Keratinocyte (primary cell): Measurements from ENCODE around the gene GLUL. TPM values are rescaled to one million over a fixed set of nuclear protein-coding genes. Genes with fewer than 3 reads are reported as not detected.

Experiments used
- DNase-seq: peaks from one replicate; pipeline ENCODE4 v3.0.0-alpha.2; 2011; ENCODE audit warnings: low read depth, missing footprints, low spot score
- FAIRE-seq: peaks from 2 replicates; lab custom pipeline; 2011; peaks lifted over from hg19 to GRCh38; lab: Jason Lieb, UNC
- H2AFZ ChIP-seq: 2 replicates; pipeline ENCODE4 v1.6.0; 2012; ENCODE audit warnings: low read length, control low read depth, inconsistent platforms; ENCODE audit not compliant: control insufficient read depth
- H3K27ac ChIP-seq: 2 replicates; pipeline ENCODE4 v1.5.1; 2011; ENCODE audit warnings: low read length; ENCODE audit not compliant: control insufficient read depth, insufficient read depth
- H3K27me3 ChIP-seq: 3 replicates; pipeline ENCODE4 v1.6.0; 2011; ENCODE audit warnings: low read length; ENCODE audit not compliant: control insufficient read depth, insufficient read depth; ENCODE audit errors: extremely low read depth
- H3K36me3 ChIP-seq, 2 experiments: 2 replicates in 1 of 2; 3 replicates in 1 of 2; pipeline ENCODE4 v1.5.1; 2011; ENCODE audit warnings: low read length in 2 of 2, mild to moderate bottlenecking in 1 of 2; ENCODE audit not compliant: control insufficient read depth in 2 of 2, insufficient read depth in 2 of 2; ENCODE audit errors: extremely low read depth in 1 of 2
- H3K4me1 ChIP-seq: 3 replicates; pipeline ENCODE4 v1.5.1; 2011; ENCODE audit warnings: low read length; ENCODE audit not compliant: control insufficient read depth, insufficient read depth; ENCODE audit errors: extremely low read depth
- H3K4me2 ChIP-seq: 3 replicates; pipeline ENCODE4 v1.6.0; 2011; ENCODE audit warnings: low read depth, low read length; ENCODE audit not compliant: control insufficient read depth, insufficient read depth; ENCODE audit errors: extremely low read depth
- H3K4me3 ChIP-seq, 3 experiments: fragments of 200-600 bp in 1 of 3; sonication (generic) in 1 of 3; 2 replicates in 2 of 3; 3 replicates in 1 of 3; pipeline ENCODE4 v1.5.1; 2011 to 2016; ENCODE audit warnings: low read length in 3 of 3, mild to moderate bottlenecking in 3 of 3, control low read depth in 2 of 3, inconsistent platforms in 1 of 3, low read depth in 1 of 3, mixed read lengths in 1 of 3, mixed run types in 1 of 3, moderate library complexity in 1 of 3; ENCODE audit not compliant: control insufficient read depth in 2 of 3, insufficient read depth in 2 of 3; ENCODE audit errors: extremely low read depth in 1 of 3
- H3K79me2 ChIP-seq: 2 replicates; pipeline ENCODE4 v1.6.0; 2012; ENCODE audit warnings: low read length; ENCODE audit not compliant: control insufficient read depth, insufficient read depth
- H3K9ac ChIP-seq: 3 replicates; pipeline ENCODE4 v1.6.0; 2011; ENCODE audit warnings: low read length; ENCODE audit not compliant: control insufficient read depth, insufficient read depth; ENCODE audit errors: extremely low read depth
- H3K9me1 ChIP-seq: 3 replicates; pipeline ENCODE4 v1.6.0; 2011; ENCODE audit warnings: low read length; ENCODE audit not compliant: control insufficient read depth, insufficient read depth; ENCODE audit errors: extremely low read depth
- H3K9me3 ChIP-seq: 2 replicates; pipeline ENCODE4 v1.5.1; 2012; ENCODE audit warnings: low read depth, low read length; ENCODE audit not compliant: control insufficient read depth
- H4K20me1 ChIP-seq: 3 replicates; pipeline ENCODE4 v1.6.0; 2011; ENCODE audit warnings: low read length; ENCODE audit not compliant: control insufficient read depth, insufficient read depth; ENCODE audit errors: extremely low read depth
- EZH2 ChIP-seq: IDR thresholded peaks from one replicate; pipeline ENCODE4 v1.6.1; 2012; ENCODE audit warnings: inconsistent platforms, mild to moderate bottlenecking, low read length, moderate library complexity
- dilution Hi-C: fragments of 300-500 bp; cut with MboI; formaldehyde crosslinking; loops from one replicate; pipeline ENCODE4 v1.7.0; 2020; ENCODE audit warnings: low sequenced_read_pairs; ENCODE audit not compliant: extremely low pct_ligation_motif_present
- polyA plus RNA-seq, 5 experiments: library from polyadenylated mRNA; depleted of rRNA in 3 of 5; stranded (reverse) in 3 of 5; stranded (forward) in 1 of 5; unstranded in 1 of 5; fragments of >200 nt; gene quantifications; 1 replicate in 1 of 5; 2 replicates in 3 of 5; 3 replicates in 1 of 5; pipeline versions ENCODE4 v1.2.1 to v1.2.3, GENCODE V29; 2011 to 2012; ENCODE audit warnings: missing spikeins in 2 of 5, low read depth in 1 of 5, low replicate concordance in 1 of 5
- TF ChIP-seq, protein P1 (sequence below), 3 experiments: IDR thresholded peaks in 1 of 3; conservative IDR thresholded peaks in 1 of 3; optimal IDR thresholded peaks in 1 of 3; 2 replicates in 2 of 3; 3 replicates in 1 of 3; pipeline versions ENCODE3 to v1.5.1; 2011; ENCODE audit warnings: low read length in 3 of 3, mild to moderate bottlenecking in 3 of 3, moderate library complexity in 2 of 3, control low read depth in 1 of 3, inconsistent platforms in 1 of 3; ENCODE audit not compliant: insufficient read depth in 2 of 3; ENCODE audit errors: extremely low read depth in 1 of 3

GLUL gene
- polyA plus RNA-seq, 1 donor (not counting 4 experiments of a cell fraction or from before 2014, with no cell fraction given) = 593 TPM

DNA sequence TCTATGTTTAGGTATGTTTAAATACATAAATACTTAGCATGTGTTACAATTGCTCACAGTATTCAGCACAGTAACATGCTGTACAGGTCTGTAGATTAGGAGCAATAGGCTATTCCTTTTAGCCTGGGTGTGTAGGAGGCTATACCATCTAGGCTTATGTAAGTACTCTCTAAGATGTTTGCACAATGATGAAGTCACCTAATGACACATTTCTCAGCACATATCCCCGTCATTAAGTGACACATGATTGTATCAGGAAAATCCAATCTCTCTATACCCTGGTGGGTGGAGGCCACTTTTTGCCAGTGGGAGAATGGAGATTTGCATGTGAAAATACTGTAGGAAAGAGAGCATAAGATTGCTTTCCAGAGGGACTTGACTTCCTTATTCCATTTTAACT, 14.4 kb upstream of the GLUL start:
- H3K9ac ChIP-seq = no peak overlapping the region
- H4K20me1 ChIP-seq = no peaks in the 10 kb centered on the region
- H3K4me1 ChIP-seq = no peaks in the 10 kb centered on the region
- no peak overlapping the region for H2AFZ ChIP-seq
- H3K36me3 ChIP-seq = no peaks in the 10 kb centered on the region
- no peak for DNase-seq
- no peaks in the 10 kb centered on the region for H3K9me1 ChIP-seq
- no peak overlapping the region for H3K4me3 ChIP-seq
- TF ChIP-seq, protein P1, sequence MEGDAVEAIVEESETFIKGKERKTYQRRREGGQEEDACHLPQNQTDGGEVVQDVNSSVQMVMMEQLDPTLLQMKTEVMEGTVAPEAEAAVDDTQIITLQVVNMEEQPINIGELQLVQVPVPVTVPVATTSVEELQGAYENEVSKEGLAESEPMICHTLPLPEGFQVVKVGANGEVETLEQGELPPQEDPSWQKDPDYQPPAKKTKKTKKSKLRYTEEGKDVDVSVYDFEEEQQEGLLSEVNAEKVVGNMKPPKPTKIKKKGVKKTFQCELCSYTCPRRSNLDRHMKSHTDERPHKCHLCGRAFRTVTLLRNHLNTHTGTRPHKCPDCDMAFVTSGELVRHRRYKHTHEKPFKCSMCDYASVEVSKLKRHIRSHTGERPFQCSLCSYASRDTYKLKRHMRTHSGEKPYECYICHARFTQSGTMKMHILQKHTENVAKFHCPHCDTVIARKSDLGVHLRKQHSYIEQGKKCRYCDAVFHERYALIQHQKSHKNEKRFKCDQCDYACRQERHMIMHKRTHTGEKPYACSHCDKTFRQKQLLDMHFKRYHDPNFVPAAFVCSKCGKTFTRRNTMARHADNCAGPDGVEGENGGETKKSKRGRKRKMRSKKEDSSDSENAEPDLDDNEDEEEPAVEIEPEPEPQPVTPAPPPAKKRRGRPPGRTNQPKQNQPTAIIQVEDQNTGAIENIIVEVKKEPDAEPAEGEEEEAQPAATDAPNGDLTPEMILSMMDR (optimal IDR thresholded peaks at IDR 0.05 in 1 of 3, IDR thresholded peaks at IDR 0.05 in 1 of 3, conservative IDR thresholded peaks at IDR 0.05 in 1 of 3; ENCODE audit: extremely low read depth in 1 of 3, insufficient read depth in 2 of 3, low read length in 3 of 3) = no peak
- no peak for TF ChIP-seq EZH2
- no peak overlapping the region for H3K4me2 ChIP-seq
- H3K9me3 ChIP-seq = peaks cover 4% of the 10 kb centered on the region
- FAIRE-seq = no peak
- no peaks in the 10 kb centered on the region for H3K27me3 ChIP-seq
- no peak overlapping the region for H3K27ac ChIP-seq
- dilution Hi-C loops = no loop called here
- H3K79me2 ChIP-seq = no peaks in the 10 kb centered on the region

DNA sequence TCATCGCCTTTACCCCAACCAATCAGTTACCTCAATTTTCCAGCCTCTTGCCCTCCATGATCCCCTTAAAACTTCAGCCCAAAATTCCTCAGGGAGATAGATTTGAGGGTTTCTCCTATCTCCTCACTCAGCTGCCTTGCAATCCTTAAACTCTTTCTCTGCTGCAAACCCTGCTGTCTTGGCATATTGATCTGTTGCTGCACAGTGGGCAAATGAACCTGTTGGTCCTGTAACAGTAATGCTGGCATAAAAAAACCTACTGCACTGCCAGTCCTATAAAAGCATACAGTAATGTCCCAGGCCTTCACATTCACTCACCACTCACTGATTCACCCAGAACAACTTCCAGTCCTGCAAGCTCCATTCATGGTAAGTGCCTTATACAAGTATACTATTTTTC, 14.0 kb upstream of the GLUL start:
- no peaks in the 10 kb centered on the region for H3K36me3 ChIP-seq
- no peak overlapping the region for H3K4me2 ChIP-seq
- H3K9me3 ChIP-seq = peaks cover 4% of the 10 kb centered on the region
- H4K20me1 ChIP-seq = no peaks in the 10 kb centered on the region
- no peaks in the 10 kb centered on the region for H3K4me1 ChIP-seq
- no peak for TF ChIP-seq EZH2
- TF ChIP-seq, protein P1 (optimal IDR thresholded peaks at IDR 0.05 in 1 of 3, IDR thresholded peaks at IDR 0.05 in 1 of 3, conservative IDR thresholded peaks at IDR 0.05 in 1 of 3; ENCODE audit: extremely low read depth in 1 of 3, insufficient read depth in 2 of 3, low read length in 3 of 3) = no peak
- no peaks in the 10 kb centered on the region for H3K79me2 ChIP-seq
- no peaks in the 10 kb centered on the region for H3K27me3 ChIP-seq
- H2AFZ ChIP-seq = no peak overlapping the region
- FAIRE-seq (no peak), DNase-seq (no peak)
- no peak overlapping the region for H3K9ac ChIP-seq
- no peak overlapping the region for H3K4me3 ChIP-seq
- H3K9me1 ChIP-seq = no peaks in the 10 kb centered on the region
- dilution Hi-C loops = no loop called here
- no peak overlapping the region for H3K27ac ChIP-seq
